ENCODE measurements around the gene WDR5.

WDR5 gene

DNA sequence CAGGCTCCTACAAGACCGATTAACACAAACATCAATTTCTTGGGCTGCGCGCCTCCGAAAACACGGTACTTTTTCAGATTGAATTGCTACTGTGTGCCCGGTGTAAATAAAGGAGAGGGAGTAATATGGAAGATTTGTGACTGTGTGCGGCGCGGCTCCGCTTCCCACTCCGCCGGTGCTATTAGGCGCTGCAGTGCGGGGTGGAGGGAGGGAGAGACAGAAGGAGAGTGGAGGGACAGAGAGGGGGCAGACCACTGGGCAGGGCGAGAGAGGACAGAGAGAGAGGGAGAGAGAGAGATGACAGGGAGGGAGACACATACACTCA, 53.2 kb downstream of the WDR5 start:
- DNase-seq (ENCODE audit: low read depth) = no peak

DNA sequence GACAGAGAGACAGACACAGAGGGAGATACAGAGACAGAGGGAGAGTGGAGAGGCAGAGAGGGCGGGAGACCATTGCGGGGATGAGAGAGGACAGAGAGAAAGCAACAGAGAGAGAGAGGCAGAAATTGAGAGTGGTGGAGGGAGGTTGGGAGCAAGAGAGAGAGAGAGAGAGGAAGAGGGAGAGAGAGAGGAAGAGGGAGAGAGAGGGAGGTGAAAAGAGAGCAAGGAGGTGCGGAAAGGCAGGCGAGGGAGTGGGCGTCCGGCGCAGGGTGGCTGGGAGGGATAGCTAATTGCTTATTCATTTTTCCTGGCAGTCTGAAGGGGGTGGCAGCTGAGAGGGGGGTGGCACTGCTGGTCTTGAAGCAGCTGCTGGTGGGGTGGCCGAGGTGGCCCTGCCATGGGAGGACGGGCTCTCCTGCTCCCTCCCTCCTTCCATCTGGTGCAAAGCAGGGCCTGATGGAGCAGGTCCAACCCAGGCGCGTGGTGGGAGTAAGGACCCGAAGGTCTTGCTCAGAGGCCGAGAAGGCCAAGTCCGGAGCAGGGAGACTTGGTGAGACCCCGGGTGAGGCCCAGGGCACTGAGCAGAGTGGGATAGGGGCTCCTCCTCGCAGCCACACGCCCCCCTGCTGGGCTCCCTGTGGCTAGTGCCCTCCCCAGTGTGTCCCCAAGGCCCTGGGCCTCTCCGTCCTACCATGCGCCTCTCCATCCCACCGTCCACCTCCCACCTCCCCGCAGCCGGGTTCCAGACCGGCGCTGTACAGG, 53.8 kb downstream of the WDR5 start:
- DNase-seq (ENCODE audit: low read depth) = no peak

DNA sequence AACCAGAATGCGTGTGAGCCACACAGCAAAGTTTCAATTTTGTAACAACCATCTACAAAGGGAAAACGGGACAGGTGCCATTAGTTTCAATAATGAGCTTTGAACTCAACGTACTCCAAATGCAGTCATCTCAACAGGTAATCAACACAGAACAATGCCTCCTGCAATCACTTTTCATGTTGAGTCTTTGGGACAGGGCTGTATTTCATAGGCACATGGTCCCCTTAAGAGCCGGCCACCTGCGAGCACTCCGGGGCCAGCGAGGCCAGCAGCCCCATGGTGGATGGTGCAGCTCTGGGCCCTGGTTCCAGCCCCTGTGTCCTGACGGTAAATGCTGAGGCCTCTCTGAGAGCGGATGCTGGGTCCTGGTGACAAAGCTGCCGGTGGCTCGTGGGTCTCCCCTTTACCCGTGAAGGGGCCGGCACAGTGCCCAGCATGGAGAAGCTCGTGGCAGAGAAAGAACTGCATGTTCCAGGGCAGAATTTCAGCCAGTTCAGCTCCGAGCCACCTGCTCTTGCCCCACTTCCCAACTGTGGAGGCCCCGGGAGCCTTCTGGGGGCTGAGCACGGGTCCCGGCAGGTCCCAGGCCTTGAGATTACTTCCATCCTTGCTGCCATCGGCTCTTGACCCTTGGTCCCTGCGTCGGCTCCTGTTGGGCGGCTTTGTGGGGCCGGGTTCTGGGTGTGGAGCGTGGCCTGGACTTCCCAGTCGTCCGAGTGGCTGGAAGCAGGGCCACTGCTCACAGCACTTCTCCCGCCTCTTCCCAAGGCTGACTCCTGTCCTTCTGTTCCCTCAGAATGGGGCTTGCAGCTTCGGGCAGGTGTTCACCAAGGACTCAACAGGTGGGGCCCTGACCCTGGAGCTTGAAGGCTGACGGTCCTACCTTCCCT, 54.6 kb downstream of the WDR5 start:
- DNase-seq (ENCODE audit: low read depth) = no peak

DNA sequence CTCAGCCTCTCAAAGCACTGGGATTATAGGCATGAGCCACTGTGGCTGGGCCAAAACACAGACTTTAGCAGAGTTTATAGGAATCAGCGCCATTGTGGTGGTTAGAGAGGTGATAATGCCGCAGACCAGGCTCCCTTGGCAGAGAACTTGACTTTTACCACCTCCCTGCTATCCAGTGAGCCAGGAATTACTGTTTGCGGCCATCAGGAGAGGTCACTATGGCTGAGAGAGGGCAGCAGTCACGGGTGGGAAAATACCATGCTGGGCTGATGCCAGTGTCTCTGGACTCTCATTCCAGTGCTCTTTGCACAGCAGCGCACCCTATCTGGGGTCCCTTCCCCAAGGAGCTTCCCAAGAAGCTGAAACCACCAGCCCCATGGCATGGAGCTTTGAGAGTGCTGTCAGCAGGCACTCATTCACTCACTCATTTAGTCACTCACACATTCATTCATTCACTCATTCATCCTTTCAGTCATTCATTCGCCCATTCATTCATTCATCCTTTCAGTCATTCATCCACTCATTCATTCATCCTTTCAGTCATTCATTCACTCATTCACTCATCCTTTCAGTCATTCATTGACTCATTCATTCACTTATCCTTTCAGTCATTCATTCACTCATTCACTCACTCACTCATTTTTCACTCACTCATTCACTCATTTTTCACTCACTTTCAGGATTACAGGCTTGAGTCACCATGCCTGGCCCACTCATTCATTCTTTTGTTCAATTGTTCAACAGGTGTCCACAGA, 55.8 kb downstream of the WDR5 start:
- no peak for DNase-seq (ENCODE audit: low read depth)

DNA sequence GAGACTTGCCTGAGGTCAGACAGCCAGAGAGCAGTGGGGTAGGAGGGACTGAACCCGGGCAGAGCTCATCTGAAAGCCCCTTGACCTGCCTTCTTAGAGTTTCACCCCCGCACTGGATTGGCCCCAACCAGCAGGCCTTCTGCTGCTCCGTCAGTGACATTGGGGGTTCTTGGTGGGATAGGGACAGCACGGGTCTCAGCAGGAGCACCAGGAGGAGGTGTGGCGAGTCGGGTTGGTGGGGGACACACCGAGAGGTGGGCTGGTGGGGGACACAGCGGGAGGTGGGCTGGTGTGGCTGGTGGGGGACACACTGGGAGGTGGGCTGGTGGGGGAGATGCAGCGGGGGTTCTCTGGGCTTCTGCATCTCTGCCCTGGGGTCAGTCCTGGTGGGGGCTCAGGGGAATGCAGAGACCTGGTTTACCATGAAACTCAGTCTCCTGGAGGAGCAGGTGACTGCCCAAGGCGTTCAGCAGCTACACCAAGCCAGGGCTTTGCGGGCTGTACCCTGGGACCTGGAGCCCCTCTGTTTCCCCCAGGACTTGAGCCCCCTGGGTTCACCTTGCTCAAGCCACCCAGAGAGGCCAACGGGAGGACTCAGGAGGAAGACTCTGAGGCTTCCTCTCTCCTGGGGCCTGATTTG, 56.5 kb downstream of the WDR5 start:
- DNase-seq (ENCODE audit: low read depth) = no peak

DNA sequence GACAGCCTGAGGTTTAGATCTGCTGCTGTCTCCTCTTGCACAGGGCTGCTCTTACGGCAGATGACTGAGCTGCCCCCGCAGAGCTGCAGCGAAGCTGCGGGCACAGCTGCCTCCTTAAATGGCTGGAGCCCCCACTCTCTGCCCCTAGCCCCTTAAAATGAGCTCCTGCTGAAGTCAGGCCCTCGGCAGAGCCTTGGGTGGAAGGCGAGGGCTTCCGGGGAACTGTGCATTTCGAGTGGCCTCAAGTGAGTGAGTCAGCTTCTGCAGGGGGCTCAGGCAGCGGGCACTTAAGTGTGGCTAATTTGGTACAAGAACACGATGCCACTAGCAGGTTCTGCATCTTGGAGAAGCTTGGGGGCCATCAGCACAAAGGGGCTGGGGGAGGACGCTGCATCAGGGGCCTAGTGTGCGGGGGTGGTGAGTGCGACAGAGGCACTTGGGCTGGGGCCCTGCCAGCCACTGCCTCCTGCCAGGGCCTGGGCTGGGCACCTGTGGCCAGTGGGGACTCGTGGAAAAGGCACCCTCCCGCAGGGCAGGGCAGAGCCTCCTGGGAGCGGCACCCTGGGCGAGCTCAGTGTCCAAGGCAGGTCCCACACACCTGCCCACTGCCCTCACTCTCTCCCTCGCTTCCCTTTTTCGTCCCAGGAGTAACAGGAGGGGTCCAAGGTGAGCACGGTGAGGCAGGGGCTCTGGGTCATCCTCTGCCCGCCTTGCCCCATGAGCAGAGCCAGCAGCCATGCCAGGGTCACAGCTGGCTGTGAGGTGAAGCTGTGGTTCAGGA, 57.3 kb downstream of the WDR5 start:
- DNase-seq (ENCODE audit: low read depth) = no peak

DNA sequence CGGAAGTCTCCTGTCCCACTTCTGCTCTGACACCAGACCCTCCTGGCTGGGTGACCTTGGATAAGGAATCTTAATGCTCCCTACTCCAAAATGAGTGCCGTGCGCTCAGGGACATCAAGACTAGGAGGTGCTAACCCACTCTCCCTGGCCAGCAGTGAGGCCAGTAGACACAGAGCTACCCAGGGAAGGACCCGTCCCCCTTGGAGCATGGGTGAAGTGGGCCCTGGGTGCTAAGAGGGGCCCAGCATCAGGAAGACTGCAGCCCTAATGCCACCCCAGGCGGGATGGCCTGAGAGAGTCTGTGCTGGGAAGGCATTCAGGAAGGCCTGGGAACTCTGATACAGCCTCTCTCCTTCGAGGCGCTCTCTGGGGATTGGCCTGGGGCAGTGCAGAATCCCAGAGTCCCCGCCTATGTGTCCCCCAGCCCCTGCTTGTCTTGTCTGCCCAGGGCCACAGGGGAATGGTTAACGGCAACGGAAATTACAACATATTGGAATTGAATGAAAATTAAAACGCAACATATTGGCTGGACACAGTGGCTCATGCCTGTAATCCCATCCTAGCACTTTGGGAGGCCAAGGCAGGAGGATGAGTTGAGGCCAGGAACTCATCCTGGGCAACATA, 58.1 kb downstream of the WDR5 start:
- no peak for DNase-seq (ENCODE audit: low read depth)

DNA sequence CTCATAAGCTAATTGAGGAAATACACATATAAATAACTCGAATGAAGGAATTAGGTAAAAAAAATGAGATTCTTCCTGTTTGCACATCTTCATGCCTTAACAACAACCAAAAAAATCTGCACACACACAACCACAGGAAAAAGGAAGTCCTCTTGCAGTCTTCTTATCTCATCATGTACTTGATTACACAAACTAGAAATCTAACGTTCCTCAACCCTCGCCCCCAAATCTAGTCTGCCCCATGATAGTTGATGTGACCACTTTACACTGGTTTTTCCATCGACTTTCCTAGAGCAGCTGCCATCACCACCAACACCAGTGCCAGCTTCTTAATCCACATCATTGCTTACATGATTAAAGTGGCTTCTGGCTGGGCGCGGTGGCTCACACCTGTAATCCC, 59.7 kb downstream of the WDR5 start:
- DNase-seq (ENCODE audit: low read depth) = no peak

DNA sequence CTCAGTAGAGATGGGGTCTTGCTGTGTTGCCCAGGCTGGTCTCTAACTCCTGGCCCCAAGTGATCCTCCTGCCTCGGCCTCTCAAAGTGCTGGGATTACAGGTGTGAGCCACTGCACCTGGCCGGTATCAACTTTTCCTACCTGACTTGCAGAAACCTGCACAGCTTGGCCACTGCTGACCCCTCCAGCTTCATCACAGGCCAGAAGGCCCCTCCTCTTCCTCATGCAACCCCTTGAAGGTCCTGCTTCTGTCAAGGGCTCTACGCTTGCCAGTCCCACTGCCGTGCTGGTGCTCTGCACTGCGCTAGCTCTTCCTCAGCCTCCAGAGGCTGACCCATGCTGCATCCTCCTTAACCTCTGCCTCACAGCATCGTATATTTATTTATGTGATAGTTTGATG, 61.0 kb downstream of the WDR5 start:
- no peak for DNase-seq (ENCODE audit: low read depth)

DNA sequence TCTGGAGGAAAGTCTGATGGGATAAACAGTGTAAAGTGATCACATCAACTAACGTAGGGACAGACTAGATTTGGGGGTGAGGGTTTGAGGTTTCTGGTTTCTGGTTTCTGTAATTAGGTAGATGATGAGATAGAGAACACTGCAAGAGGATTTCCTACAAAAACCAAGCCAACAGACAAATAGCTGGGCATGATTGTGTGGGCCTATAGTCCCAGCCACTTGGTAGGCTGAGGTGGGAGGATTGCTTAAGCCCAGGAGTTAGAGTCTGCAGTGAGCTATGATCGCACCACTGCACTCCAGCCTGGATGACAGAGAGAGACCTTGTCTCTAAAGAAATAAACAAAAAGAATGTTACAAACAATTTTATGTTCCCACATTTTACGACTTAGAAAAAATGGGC, 62.9 kb downstream of the WDR5 start:
- no peak for DNase-seq (ENCODE audit: low read depth)

DNA sequence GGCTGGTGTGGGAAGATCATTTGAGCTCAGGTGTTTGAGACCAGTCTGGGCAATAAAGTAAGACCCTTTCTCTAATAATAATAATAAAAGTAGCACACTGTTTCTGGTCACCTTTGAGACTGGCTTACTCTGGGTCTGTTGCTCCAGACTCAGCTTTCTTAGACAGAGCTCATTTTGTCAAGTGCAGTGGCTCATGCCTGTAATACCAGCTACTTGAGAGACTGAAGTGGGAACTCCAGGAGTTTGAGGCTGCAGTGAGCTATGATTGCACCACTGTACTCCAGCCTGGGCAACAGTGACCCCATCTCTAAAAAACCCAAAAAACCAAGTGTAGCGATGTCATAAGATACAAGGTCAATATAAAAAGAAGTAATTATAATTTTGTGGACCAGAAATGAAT, 64.8 kb downstream of the WDR5 start:
- DNase-seq (ENCODE audit: low read depth) = no peak

DNA sequence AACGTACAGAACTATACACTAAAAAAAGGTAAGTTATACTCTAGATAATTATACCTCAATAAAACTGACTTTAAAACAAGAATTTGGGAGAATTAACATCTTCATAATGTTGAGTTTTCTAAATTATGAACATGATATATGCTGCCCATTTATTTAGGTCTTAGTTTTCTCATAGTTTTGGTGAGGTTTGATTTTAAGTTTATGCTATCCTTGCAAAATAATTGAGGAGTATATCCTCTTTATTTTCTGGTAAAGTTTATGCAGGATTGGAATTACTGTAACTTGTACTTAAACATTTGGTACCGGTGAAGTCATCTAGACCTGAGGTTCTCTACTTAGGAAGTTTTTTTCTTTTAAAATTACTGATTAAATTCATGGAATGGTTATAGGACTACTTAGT, 67.3 kb downstream of the WDR5 start:
- no peak for DNase-seq (ENCODE audit: low read depth)

DNA sequence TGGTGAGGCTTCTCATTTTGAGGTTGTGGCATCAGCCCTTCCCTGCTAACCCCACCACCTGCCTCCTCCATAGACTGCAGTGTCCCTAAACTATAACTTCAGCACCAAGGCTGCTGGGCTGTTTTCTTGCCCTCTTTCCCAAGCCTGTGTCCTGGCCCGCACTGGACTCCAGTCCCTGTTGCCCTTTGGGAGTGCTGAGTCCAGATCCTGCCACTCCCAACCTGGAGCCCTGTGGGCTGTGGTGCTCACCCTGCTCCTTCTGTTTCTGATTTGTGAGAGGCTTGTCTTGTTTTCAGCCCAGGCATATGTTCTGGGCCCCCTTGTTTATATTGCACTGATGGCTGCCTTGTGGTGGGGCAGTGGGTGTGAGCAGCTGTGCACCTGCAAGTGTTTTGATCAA, 68.2 kb downstream of the WDR5 start:
- no peak for DNase-seq (ENCODE audit: low read depth)

DNA sequence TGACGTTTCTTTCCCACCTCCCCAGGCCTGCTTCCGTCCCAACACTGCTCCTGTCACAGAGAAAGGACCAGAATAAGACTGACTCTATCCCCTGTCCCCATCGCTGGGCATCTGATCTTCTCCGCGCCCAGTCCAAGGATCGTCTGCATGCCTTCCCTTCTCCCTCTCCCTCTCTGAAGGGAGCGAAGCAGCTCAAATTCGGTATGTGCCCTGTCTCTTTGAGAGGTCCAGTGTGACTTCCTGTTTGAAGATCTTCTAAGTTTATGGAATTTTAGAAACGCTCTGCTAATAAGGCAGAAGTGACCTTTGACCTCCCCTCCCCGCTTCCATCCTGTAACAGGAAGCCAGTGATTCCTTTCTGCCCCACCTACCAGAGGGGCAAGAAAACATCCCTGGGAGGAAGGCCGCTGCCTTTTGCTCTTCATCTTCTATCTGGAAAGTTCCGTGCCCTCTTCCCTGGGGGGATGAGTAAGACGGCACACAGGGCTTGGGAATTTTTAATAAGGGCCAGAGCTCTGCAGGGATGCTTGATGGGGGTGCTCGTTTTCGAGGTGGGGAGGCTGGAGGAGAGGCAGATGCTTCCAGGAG, 69.2 kb downstream of the WDR5 start:
- DNase-seq (ENCODE audit: low read depth) = no peak

DNA sequence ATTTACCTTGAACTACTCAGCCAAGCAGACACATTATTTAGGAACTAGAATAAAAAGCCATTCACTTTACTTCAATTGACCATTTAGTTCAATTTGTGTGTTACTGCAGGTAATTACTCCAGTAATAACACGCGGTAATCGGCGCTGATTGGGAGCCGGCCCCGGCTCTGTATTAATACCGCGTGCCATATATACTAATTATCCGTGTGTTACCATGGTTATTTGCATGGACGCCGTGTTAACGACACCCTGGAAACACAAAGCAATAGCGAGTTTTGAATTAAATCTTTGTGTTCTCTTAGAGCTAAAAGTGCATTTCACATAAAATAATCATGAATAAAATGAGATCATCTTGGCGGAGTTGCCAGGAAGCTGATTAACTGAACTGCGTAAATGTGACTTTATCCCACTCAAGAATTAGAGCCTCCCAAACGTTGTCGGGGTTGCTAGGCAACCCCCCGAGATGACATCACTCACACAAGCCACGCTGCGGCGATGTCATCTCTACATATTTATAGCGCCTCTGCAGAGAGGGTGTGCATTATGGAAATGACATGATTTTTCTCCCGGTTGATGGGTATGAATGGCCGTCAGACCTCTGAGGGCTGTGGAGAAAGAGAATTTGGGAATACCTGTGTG, 69.9 kb downstream of the WDR5 start:
- DNase-seq (ENCODE audit: low read depth) = peak; percentile 49

DNA sequence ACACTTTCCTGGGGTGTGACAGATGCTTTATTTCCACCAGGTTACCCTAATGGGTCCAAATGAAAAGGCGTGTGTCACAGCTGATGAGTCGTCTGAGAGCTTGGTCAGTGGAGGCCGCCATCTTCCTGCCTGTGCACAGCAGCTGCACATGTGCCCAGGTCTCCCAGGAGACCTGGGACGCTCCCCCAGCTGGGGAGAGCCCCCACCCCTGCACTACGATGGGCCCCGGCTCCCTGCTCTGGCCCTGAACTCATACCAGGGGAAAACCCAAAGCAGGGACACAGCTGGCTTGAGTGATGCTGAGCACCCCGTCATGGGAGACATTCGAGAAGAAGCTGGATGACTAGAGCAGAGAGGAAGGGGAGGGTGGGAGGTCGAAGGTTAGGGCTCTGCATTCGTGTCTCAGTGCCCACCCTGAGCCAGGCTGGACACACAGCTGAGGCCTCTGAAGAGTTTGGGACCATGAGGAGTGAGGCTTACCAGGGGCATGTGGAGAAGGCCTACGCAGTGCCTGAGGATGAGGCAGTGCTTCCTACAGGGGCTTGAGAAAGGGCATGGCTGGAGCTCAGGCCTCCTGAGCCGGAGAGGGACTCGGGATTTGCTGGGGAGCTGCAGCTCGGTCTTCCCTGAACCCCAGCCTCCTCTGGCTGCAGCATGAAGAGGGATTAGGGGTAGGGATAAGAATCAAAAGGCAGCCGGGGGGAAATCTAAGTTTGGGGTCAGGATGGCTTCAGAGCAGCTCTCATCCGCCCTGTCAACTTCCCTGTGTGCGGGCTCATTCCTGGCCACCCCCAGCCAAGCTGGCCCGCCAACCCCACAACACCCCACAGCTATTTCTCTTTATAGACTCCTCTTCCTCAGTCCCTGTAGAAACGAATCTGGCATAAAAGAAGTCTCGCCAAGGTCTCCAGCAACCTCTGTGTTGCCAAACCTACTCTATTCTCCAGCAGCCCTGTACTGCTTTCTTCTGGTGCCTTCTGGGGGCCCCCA, 70.7 kb downstream of the WDR5 start:
- no peak for DNase-seq (ENCODE audit: low read depth)

DNA sequence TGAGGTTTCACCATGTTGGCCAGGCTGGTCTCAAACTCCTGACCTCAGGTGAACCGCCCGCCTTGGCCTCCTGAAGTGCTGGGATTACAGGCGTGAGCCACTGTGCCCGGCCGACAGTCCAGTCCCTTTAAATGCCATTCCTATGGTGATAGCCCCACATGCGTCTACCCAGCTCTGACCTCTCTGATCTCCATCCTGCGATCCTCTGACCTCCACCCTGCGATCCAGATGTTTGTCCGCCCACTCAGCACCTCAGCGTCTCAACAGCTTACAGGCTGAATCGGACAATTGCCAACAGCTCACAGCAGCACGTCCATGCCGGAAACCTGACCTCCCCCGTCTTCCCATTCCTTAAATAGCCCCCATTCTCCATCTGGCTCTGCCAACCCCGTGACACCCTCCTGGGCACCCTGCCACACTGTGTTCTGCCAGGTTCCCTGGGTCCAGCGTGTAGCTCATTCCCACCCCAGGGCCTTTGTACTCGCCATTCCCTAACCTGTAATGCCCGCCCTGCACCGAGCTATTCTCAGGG, 72.5 kb downstream of the WDR5 start:
- DNase-seq (ENCODE audit: low read depth) = no peak

DNA sequence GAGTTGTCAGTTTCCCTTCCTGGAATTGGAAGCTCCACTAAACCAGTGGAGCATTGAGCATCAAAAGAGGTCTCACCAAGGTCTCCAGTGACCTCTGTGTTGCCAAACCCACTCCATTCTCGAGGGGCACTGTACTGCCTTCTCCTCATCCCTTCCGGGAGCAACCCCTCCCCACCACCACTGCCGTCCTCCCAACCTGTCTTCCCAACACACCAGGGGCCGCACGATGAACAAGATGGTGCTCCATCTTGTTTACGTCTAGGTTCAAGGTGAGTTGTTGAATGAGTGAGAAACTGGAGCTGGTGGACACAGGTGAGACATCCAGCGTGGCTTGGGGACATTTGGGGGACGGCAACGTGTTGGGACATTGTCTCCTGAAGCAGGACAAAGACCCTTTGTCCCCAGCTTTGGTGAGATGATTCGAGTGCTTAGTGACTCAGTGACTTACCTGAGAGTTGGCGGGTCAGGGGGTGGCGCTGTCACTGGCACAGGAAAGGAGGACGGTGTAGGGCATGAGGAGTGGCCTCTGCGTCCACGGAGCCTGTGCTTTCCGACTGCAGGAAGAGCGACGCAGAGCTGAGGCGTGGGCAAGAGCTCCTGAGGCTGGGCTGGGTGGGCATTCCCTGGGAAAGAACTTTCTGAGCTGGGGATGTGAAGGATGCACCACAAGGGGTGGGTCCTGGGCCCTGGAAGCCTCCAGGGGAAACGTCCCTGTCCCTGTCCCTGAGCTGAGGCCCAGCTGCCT, 73.3 kb downstream of the WDR5 start:
- no peak for DNase-seq (ENCODE audit: low read depth)
